Measurements from ENCODE around the gene IFITM1. TPM values are rescaled to one million over a fixed set of nuclear protein-coding genes. Genes with fewer than 3 reads are reported as not detected.
"Not testable (repeated sequence)": the region's sequence is repeated elsewhere in the genome, so short reads cannot be mapped to it uniquely, and the experiment has no call there.

IFITM1 gene
- total and polyA plus RNA-seq, 7 experiments from 2014 or later = 97.4 to 2,355 (median 365) TPM

DNA sequence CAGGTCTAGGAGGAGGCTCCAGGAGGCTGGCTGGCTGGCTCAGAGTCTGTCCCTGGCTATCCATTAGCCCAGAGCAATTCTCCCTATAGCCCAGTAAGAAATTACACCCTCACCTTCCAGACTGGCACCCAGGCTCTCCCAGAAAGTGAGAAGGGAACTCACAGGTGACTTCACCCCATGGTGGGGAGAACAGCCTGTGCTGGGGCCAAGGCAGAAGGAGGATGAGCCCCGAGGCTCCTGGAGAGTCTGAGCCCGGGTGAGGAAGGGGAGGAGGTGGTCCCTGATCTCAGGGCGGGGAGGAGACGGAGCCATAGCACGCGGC is 675 bp downstream of the IFITM1 start:
- H3K36me3 Mint-ChIP-seq = peaks cover 0 to 47% (median 20%) of the 10 kb centered on the region in 5 donors
- intact Hi-C loops (cut with micrococcal nuclease) = loop anchor here (1.0 to 5.0 kb wide), 7 partner anchors 41 to 193 kb away; partner anchors contain the start of genes BET1L (in 2 of the 2), RIC8A (in 2 of the 2), PTDSS2 (in 1 of the 2) and RNH1 (in 1 of the 2)
- H3K27me3 Mint-ChIP-seq; ATAC-seq; H3K9me3 Mint-ChIP-seq; H3K9me3 ChIP-seq (ENCODE audit: control insufficient read depth in 2 of 3, low read length in 3 of 3); H3K27me3 ChIP-seq (ENCODE audit: control insufficient read depth in 2 of 2, insufficient read depth in 2 of 2, low read length in 2 of 2): not testable (repeated sequence)
- CTCF ChIA-PET = interaction anchor here (1.0 to 1.2 kb wide), 3 partner anchors 31 to 134 kb away, joined by 3 read pairs; no protein-coding TSS in a partner anchor
- Histone ChIP-seq H3K4me1 (ENCODE audit: control insufficient read depth in 2 of 2, insufficient read depth in 2 of 2, low read length in 2 of 2) (peaks cover 13 to 32% of the 10 kb centered on the region in 2 donors), H3K36me3 (ENCODE audit: control insufficient read depth in 2 of 3, insufficient read depth in 3 of 3, low read length in 3 of 3) (peaks cover 0 to 19% (median 8%) of the 10 kb centered on the region in 3 experiments), H3K27ac (ENCODE audit: low read depth, low read length) (peak overlapping the region; percentile 95), H3K4me3 (ENCODE audit: low read length) (peak overlapping the region; percentile 71)
- peak in 1 of 9 donors; percentile 43 for DNase-seq
- H3K4me1 Mint-ChIP-seq = peaks cover 21 to 40% (median 31%) of the 10 kb centered on the region in 7 donors
- peak overlapping the region; percentile 88 to 100 (median 96) for H3K4me3 Mint-ChIP-seq
- POLR2A ChIA-PET = interaction anchor here (0.6 to 6.9 kb wide), 9 partner anchors 9 to 107 kb away, joined by 3 to 54 read pairs (median 22); partner anchors contain the start of genes BET1L, PGGHG and RIC8A
- peak overlapping the region; percentile 94 to 99 (median 99) for H3K27ac Mint-ChIP-seq

- H3K4me1 Mint-ChIP-seq = peaks cover 18 to 43% (median 31%) of the 10 kb centered on the region in 7 donors
- peak overlapping the region; percentile 88 to 100 (median 96) for H3K4me3 Mint-ChIP-seq
- H3K9me3 Mint-ChIP-seq = no peaks in the 10 kb centered on the region
- ATAC-seq (no peak), DNase-seq (peak in 2 of 9 donors; percentile 37 to 40)
- peaks cover 0 to 3% (median 0%) of the 10 kb centered on the region in 5 donors for H3K27me3 Mint-ChIP-seq
- Histone ChIP-seq H3K4me1 (ENCODE audit: control insufficient read depth in 2 of 2, insufficient read depth in 2 of 2, low read length in 2 of 2) (peaks cover 13 to 30% of the 10 kb centered on the region in 2 donors), H3K36me3 (ENCODE audit: control insufficient read depth in 2 of 3, insufficient read depth in 3 of 3, low read length in 3 of 3) (peaks cover 0 to 19% (median 8%) of the 10 kb centered on the region in 3 experiments), H3K27me3 (ENCODE audit: control insufficient read depth in 2 of 2, insufficient read depth in 2 of 2, low read length in 2 of 2) (no peaks in the 10 kb centered on the region), H3K9me3 (ENCODE audit: control insufficient read depth in 2 of 3, low read length in 3 of 3) (no peaks in the 10 kb centered on the region), H3K27ac (ENCODE audit: low read depth, low read length) (peak overlapping the region; percentile 95), H3K4me3 (ENCODE audit: low read length) (peak overlapping the region; percentile 71)
- ChIA-PET POLR2A (interaction anchor here (1.0 to 6.9 kb wide), 19 partner anchors 9 to 135 kb away, joined by 3 to 54 read pairs (median 7); partner anchors contain the start of genes BET1L, NLRP6, PGGHG and PSMD13), CTCF (interaction anchor here (0.6 to 3.5 kb wide), 7 partner anchors 8 to 520 kb away, joined by 3 to 36 read pairs (median 3); no protein-coding TSS in a partner anchor)
- peaks cover 0 to 45% (median 19%) of the 10 kb centered on the region in 5 donors for H3K36me3 Mint-ChIP-seq
- intact Hi-C loops (cut with micrococcal nuclease) = loop anchor here in 1 of 2 donors (2.0 kb wide), 1 partner anchor 136 kb away; the partner anchor contains the start of gene PTDSS2
- peak overlapping the region; percentile 94 to 99 (median 99) for H3K27ac Mint-ChIP-seq
These were observed 1.2 kb downstream of the IFITM1 start for GRCh38 chr11:315051-315481.

GRCh38 chr11:315516-315994 is 1.7 kb downstream of the IFITM1 start:
- Histone ChIP-seq H3K4me1 (ENCODE audit: control insufficient read depth in 2 of 2, insufficient read depth in 2 of 2, low read length in 2 of 2) (peaks cover 13 to 30% of the 10 kb centered on the region in 2 donors), H3K36me3 (ENCODE audit: control insufficient read depth in 2 of 3, insufficient read depth in 3 of 3, low read length in 3 of 3) (peaks cover 0 to 19% (median 8%) of the 10 kb centered on the region in 3 experiments), H3K27me3 (ENCODE audit: control insufficient read depth in 2 of 2, insufficient read depth in 2 of 2, low read length in 2 of 2) (no peaks in the 10 kb centered on the region), H3K9me3 (ENCODE audit: control insufficient read depth in 2 of 3, low read length in 3 of 3) (no peaks in the 10 kb centered on the region), H3K4me3 (ENCODE audit: low read length) (peak overlapping the region; percentile 71), H3K27ac (ENCODE audit: low read depth, low read length) (peak overlapping the region; percentile 95)
- H3K4me1 Mint-ChIP-seq = peaks cover 23 to 48% (median 35%) of the 10 kb centered on the region in 7 donors
- DNase-seq (no peak), ATAC-seq (no peak)
- H3K4me3 Mint-ChIP-seq = peak overlapping the region; percentile 88 to 100 (median 96)
- ChIA-PET POLR2A (interaction anchor here (0.5 to 6.9 kb wide), 21 partner anchors 10 to 134 kb away, joined by 3 to 54 read pairs (median 6); partner anchors contain the start of genes BET1L, NLRP6, PGGHG and PSMD13), CTCF (interaction anchor here (0.6 to 3.5 kb wide), 7 partner anchors 9 to 520 kb away, joined by 3 to 36 read pairs (median 3); no protein-coding TSS in a partner anchor)
- H3K27me3 Mint-ChIP-seq = peaks cover 0 to 3% (median 0%) of the 10 kb centered on the region in 5 donors
- peak overlapping the region; percentile 94 to 99 (median 99) for H3K27ac Mint-ChIP-seq
- intact Hi-C loops (cut with micrococcal nuclease) = loop anchor here in 1 of 2 donors (2.0 kb wide), 1 partner anchor 135 kb away; the partner anchor contains the start of gene PTDSS2
- H3K9me3 Mint-ChIP-seq = no peaks in the 10 kb centered on the region
- peaks cover 0 to 48% (median 19%) of the 10 kb centered on the region in 5 donors for H3K36me3 Mint-ChIP-seq

- DNase-seq (peak in 3 of 9 donors; percentile 30 to 56 (median 37)), ATAC-seq (no peak)
- Mint-ChIP-seq H3K27me3 (peaks cover 0 to 3% (median 0%) of the 10 kb centered on the region in 5 donors), H3K9me3 (no peaks in the 10 kb centered on the region), H3K4me3 (peak overlapping the region; percentile 85 to 98 (median 93)), H3K4me1 (peaks cover 25 to 50% (median 37%) of the 10 kb centered on the region in 7 donors), H3K27ac (peak overlapping the region; percentile 88 to 98 (median 95)), H3K36me3 (peaks cover 0 to 49% (median 19%) of the 10 kb centered on the region in 5 donors)
- Histone ChIP-seq H3K36me3 (ENCODE audit: control insufficient read depth in 2 of 3, insufficient read depth in 3 of 3, low read length in 3 of 3) (peaks cover 0 to 19% (median 8%) of the 10 kb centered on the region in 3 experiments), H3K9me3 (ENCODE audit: control insufficient read depth in 2 of 3, low read length in 3 of 3) (no peaks in the 10 kb centered on the region), H3K27ac (ENCODE audit: low read depth, low read length) (peak overlapping the region; percentile 95), H3K4me3 (ENCODE audit: low read length) (peak overlapping the region; percentile 71), H3K4me1 (ENCODE audit: control insufficient read depth in 2 of 2, insufficient read depth in 2 of 2, low read length in 2 of 2) (peaks cover 13 to 30% of the 10 kb centered on the region in 2 donors), H3K27me3 (ENCODE audit: control insufficient read depth in 2 of 2, insufficient read depth in 2 of 2, low read length in 2 of 2) (no peaks in the 10 kb centered on the region)
- ChIA-PET POLR2A (interaction anchor here (0.5 to 6.9 kb wide), 25 partner anchors 10 to 134 kb away, joined by 3 to 54 read pairs (median 6); partner anchors contain the start of genes BET1L, NLRP6, PGGHG and PSMD13), CTCF (interaction anchor here (0.9 to 3.5 kb wide), 9 partner anchors 9 to 132 kb away, joined by 3 to 36 read pairs (median 6); partner anchors contain the start of gene IFITM2)
- intact Hi-C loops (cut with micrococcal nuclease) = no loop called here
These were observed 2.3 kb downstream of the IFITM1 start for GRCh38 chr11:316031-316701.

DNA sequence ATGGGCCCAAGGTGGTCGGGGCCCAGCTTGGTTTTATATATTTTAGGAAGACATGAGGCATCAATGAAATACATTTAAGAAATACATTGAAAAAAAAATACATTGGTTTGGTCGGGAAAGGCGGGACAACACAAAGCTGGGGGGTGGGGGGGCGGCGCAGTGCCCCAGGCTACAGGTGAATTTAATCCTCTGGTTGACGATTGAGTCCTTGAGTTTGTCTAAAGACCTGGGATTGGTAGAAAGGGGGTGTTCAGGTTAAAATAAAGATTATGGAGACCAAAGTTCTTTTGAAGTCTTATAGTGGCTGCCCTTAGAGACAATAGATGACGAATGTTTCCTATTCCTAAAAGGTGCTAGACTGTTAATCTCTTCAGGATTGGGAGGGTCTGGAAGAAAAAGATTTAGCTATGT is 3.1 kb downstream of the IFITM1 start:
- Histone ChIP-seq H3K27me3 (ENCODE audit: control insufficient read depth in 2 of 2, insufficient read depth in 2 of 2, low read length in 2 of 2) (no peaks in the 10 kb centered on the region), H3K36me3 (ENCODE audit: control insufficient read depth in 2 of 3, insufficient read depth in 3 of 3, low read length in 3 of 3) (peaks cover 0 to 19% (median 8%) of the 10 kb centered on the region in 3 experiments), H3K4me3 (ENCODE audit: low read length) (peak overlapping the region; percentile 71), H3K9me3 (ENCODE audit: control insufficient read depth in 2 of 3, low read length in 3 of 3) (no peaks in the 10 kb centered on the region), H3K4me1 (ENCODE audit: control insufficient read depth in 2 of 2, insufficient read depth in 2 of 2, low read length in 2 of 2) (peaks cover 13 to 26% of the 10 kb centered on the region in 2 donors), H3K27ac (ENCODE audit: low read depth, low read length) (peak overlapping the region; percentile 95)
- DNase-seq (peak in 1 of 9 donors; percentile 68), ATAC-seq (no peak)
- intact Hi-C loops (cut with micrococcal nuclease) = no loop called here
- H3K4me3 Mint-ChIP-seq = peak overlapping the region; percentile 85 to 98 (median 93)
- H3K36me3 Mint-ChIP-seq = peaks cover 0 to 48% (median 19%) of the 10 kb centered on the region in 5 donors
- H3K27me3 Mint-ChIP-seq = peaks cover 0 to 3% (median 0%) of the 10 kb centered on the region in 5 donors
- POLR2A ChIA-PET = interaction anchor here (0.6 to 6.9 kb wide), 25 partner anchors 8 to 110 kb away, joined by 3 to 54 read pairs (median 6); partner anchors contain the start of genes BET1L, NLRP6, PGGHG and PSMD13
- peak overlapping the region; percentile 88 to 98 (median 95) for H3K27ac Mint-ChIP-seq
- no peaks in the 10 kb centered on the region for H3K9me3 Mint-ChIP-seq
- peaks cover 24 to 48% (median 36%) of the 10 kb centered on the region in 7 donors for H3K4me1 Mint-ChIP-seq
- CTCF ChIA-PET = interaction anchor here (1.3 to 3.5 kb wide), 10 partner anchors 8 to 131 kb away, joined by 3 to 36 read pairs (median 6); partner anchors contain the start of gene IFITM2
